Kidney capillary endothelial cell (primary cell): ENCODE results near the gene TDRD9.

ENCODE experiments used
- DNase-seq: peaks from one replicate; pipeline ENCODE4 v3.0.0-alpha.2; 2018; ENCODE audit warnings: low spot score

The TDRD9 gene

DNA sequence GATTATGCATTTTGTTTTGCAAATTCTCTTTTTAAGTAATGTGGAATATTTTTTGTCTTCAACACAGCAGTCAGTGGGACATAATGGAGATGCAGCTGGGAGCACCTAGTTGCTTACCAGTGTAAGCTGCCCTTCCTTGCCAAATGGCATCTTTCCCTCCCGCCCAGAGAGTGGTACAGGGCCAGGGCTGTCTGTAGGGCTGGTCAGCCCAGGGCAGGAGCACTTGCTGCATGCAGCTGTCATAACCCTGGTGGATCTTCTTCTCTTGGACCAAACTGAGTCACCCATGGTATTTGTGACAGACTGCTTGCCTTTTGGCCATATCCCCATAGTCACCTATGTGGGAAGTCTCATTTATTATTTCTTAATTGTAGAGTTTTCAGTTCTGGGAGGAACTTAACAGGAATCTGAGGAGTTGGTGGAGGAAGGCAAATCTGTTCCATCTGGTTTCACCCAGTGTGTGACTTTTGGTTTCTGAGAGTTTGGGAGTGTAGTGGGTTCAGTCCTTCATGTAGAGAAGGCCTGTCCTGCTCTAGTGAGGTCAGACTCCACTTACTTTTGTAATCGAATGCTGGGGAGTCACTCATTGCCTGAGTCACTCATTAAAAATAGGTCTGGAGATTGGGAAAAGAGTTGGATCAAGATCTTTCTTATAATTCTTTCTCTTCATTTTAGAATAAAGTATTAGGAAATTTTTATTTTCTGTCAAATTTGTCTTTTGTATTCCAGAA is 95.2 kb downstream of the TDRD9 start:
- DNase-seq = no peak

DNA sequence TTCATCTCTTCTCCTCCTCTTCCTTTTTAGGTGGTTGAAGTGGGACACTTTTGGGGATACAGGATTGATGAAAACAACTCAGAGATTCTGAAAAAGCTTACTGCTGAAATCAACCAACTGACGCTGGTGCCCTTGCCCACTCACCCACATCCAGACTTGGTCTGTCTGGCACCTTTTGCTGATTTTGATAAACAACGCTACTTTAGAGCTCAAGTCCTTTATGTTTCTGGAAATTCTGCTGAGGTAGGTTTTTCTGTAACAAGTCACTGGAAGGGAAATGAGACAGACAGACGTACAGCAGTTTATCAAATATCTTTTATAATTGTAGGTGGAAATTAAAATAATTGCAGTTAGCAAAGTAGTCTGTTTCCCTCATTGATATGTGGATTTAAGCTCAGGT is 97.3 kb downstream of the TDRD9 start:
- DNase-seq = no peak

DNA sequence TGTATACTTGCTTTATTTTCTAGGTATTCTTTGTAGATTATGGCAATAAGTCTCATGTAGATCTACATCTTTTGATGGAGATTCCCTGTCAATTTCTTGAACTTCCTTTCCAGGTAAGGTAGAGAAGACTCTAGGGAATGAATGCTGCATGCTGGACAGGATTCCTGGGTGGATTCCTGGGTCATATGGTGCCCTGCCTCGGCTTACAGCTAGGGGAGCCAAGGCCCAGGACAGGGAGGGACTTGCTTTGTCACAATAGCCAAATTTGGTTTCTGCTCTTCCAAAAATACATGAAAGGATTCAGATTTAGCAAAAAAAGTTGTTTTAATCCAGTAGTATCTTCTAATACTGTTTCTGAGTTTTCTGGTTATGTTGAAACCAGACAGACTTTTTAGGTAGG is 97.8 kb downstream of the TDRD9 start:
- no peak for DNase-seq

DNA sequence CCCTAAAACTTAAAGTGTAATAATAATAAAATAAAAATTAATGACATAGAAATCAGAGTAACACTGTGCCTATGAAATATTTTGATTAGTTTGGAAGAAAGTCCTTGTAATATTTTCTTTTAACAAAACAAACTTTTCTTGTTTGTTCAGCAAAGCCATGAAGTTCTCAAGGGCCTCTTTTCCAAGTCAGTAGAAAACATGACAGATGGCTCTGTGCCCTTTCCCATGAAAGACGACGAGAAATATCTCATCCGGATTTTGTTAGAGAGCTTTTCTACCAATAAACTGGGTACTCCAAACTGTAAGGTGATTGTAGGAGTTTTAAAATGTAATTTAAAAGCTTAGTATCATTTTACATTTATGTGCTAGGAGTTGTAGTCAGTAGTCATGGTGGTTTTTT is 102.7 kb downstream of the TDRD9 start:
- no peak for DNase-seq

DNA sequence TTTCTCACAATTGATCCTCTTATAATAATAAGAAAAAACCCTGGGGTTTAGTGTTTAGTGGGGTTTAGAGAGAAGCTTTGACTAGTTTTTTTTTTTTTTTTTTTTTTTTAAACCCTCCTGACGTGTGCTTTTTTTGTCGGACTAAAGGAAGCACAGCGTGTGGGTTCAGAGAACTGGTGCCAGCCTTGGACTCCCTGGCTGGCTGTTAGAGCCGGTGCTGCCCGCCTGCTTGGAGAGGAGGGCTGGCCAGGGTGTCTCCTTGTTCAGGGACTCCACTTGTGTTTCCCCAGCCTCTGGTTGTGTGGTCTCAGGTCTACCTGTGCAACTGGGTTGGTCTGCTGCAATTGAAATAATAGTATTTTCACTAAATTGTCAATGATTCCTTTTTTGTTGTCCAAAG is 103.1 kb downstream of the TDRD9 start:
- no peak for DNase-seq

DNA sequence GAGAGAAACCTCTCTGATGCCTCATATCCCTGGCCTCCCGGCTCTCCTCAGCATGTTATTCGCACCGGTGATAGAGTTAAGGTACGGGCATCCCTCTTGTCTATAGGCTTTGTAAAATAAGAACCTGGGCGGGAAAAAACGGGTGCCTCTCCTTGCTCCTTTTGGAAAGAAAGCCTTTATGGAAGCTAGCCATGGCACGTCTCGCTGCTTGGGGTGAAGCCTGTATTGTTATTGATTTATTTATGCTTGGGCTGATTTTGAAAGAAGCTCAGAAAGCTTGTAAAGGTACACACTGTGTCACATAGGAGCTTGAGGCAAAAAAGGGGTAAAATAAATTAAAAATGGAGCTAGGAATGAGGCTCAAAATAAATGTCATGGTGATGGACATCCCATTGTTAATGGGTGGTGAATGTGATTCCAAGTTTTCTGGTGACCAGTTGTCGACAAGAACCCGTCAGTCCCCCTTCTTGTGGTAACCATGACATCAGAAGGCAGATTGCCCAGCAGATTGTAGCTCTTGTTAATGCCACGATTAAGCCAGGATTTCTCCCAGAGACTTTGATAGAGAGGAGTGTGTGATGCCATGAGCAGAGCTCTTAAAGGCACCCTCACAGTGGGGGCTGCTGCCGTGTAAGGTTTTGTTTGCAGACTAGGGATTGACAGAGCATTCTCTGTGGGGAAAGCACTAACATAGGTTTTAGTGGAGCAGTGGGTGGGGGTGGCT is 106.9 kb downstream of the TDRD9 start:
- DNase-seq = no peak

DNA sequence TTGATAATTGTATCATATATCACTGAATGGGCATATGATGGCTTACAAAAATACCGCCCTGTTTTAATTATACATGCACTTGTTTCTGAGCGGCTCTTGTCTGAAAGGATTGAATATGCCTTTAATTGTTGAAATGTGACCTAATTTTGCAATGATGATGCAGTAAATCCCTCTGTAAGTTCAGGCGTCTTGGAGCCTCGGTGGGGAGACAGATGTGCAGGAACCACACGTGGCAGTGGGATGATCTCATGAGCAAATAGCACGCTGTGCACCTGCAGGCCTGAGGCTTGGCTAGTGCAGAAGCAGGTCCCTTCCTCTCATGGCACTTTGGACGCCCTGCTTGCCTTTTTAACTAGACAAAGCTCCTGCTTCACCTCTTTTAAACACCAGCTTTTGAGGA is 108.0 kb downstream of the TDRD9 start:
- no peak for DNase-seq

DNA sequence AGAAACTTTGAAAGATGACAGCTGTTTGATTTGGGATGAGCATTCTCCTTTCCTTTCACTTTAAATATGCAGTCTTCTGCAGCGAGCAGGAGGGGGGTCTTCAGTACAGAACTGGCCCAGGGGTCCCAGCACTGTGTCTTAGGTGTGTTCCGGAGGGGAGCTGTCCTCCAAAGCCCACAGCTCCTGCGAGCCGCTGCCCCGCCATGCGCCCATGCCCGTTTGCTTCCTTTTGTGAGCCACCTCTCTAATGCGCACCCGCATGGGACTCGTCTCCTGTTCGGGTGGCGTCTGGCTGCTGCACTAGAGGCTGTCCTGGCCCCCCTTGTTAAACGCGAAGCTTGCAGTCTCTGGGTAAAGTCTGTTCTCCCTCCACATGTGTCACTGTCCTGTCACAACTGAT is 108.8 kb downstream of the TDRD9 start:
- no peak for DNase-seq

DNA sequence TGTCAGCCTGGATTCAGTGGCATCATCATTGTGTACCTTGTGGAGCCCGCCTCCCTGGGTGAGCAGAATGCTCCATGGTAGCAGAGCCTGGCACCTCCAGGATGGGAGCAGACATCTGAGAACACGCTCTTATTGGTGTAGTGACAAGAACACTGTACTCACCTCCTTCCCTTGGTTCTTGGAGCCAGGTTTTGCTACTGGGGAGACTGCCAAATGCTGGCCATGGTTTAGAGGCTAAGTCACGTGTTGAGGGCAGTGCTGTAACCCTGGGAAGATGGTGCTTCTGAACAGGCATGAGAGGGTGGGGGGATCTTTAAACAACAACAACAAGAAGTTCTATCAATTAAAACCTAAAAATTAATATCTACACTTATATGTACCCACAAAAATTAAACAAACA is 109.6 kb downstream of the TDRD9 start:
- DNase-seq = no peak

DNA sequence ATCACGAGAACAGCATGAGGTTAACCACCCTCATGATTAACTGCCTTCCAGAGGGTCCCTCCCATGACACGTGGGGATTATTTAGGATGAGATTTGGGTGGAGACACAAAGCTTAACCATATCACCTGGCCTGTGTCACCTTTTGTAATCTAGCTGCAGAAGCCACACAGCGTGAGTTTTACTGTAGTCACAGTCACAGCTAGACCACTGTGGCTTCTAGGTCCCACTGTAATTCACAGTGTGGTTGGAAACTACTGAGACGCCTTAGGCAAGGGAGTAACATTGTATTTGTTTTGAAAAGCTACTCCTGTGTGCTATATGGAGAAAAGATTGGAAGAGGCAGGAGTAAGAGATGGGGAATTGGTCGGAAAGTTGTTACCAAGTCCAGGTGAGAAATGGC is 111.0 kb downstream of the TDRD9 start:
- DNase-seq = no peak

DNA sequence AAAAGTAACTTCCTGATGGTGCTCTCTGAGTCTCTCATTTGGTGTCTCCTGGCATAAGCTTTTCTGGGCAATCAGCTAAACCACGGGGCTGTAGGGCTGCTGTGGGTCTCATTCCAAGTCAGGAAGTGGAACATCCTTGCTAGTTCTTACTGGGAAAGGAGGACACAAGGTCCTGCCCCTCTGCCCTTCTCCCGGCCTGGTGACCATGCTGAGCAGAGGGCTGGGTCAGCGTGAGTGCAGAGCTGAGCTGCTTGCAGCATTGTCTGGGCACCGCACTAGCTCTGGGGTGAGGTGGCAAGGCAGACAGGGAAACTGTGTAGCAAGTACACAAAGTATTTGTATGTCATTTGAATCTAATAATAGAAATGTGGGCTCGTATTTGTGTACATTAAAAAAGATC is 112.3 kb downstream of the TDRD9 start:
- DNase-seq = no peak

DNA sequence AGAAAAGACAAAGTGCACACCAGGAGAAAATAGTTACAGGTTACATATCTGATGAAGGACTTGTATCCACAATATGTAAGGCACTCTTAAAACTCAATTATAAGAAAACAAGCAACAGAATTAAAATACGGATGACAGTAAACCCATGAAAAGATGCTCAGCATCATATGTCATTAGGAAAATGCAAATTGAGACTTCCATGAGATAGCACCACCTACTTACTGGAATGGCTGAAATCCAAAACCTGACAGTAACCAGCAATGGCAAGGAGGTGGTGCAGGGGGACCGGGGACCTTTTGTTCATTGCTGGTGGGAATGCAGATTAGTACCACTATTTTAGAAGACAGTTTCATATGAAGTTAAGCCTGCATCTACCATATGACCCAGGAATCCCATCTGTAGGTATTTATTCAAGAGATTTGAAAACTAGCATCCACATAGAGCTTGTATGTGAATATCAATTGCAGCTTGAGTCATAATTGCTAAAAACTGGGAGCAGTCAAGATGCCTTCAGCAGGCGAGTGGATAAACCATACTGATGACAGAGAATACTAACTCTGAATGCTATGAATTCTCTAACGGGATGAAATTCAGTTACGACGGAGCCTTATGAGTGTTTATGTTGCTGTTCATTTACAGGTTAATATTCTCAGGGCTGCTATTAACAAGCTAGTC is 113.3 kb downstream of the TDRD9 start:
- no peak for DNase-seq

DNA sequence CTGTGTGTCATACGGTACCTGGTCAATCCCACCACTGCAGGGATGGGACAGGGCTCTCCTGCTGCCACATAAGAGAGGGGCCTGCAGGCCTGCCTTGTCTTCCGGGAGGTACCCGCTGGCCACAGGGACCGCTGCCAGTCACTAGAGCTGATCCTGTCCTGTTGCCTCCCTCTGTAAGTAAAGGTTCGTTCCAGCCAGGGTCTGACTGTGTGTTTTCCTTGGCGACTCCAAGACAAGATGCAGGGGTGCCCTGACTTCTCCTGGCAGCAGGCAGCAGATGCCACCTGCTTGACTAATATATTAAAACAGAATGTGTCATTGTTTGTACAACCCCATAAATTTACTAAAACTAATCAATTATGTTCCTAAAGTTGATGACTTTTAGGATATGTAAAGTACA is 115.8 kb downstream of the TDRD9 start:
- no peak for DNase-seq

DNA sequence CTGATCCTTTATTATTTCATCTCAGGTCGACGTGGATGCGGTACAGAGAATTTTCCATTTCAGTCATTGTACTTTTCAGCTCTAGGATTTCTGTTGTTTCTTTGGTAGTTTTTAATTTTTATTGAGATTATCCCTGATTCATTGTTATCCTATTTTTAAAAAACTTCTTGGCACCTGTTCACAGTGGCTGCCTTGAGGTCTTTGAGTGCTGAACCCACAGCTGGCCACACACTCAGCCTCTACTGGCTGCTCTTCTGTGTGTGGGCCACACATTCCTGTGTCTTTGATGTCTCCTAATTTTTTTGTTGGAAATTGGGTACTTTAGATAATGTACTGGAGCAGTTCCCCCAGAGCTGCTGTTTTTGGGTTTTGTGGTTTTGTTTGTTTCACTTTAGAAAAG is 119.5 kb downstream of the TDRD9 start:
- DNase-seq = no peak

DNA sequence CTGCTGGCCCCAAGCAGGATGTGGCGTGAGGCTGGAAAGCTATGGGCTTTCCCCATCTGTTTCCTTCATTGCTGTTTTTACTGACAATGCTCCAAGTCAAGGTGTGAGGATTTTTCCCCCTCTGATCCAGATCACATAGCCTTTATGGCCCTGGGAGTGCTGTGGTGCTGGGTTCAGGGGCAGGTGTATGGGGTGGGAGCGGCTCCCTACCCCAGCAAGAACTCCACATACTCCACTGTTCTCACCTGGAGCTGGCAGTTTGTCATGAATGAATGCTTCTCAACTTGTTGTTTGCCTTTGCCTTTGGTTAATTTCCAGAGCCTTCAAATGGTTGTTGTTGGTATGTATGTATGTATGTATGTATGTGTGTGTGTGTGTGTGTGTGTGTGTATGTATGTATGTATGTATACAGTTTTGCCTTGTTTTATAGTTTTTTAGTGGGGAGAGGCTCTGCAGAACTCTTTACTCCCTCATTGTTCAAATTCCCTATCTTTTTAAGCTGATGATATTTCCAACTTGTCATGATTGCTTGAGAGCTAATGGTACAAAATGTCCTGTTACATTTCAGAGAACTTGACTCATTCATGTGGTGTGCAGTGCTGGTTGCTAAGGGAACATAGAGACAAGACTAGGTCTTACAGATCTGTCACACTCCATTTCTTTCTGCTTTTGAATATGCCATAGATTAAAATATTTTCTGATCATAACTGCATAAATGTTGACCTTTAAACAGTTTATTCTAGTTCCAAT is 120.7 kb downstream of the TDRD9 start:
- no peak for DNase-seq

DNA sequence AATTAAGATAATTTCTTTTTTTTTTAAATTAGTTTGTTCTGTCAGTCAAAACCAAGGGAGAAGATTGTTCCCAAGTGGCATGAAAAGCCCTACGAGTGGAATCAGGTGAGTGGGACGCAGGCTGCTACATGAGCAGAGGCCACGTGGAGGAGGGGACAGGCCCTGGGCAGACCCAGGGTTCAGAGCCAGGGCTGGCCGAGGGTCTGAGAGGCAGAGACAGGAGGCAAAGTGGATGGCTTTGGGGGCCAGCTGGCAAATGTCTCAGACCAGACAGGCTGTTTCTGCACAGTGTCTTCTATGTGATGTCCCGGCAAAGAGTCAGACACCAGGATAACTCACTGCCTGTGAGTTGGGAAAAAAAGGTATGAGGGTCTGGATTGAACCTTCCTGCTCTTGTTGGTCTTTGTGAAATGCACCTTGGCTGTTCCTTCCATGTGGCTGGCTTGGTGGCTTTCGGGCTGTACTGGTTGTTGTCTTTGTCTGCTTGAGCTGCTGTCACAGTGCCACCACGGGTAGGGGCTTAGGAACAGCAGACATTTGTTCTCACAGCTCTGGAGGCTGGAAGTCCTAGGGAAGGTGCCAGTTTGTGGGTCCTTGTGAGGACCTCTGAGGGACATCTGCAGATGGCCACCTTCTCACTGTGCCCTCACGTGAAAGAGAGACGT is 121.5 kb downstream of the TDRD9 start:
- no peak for DNase-seq

DNA sequence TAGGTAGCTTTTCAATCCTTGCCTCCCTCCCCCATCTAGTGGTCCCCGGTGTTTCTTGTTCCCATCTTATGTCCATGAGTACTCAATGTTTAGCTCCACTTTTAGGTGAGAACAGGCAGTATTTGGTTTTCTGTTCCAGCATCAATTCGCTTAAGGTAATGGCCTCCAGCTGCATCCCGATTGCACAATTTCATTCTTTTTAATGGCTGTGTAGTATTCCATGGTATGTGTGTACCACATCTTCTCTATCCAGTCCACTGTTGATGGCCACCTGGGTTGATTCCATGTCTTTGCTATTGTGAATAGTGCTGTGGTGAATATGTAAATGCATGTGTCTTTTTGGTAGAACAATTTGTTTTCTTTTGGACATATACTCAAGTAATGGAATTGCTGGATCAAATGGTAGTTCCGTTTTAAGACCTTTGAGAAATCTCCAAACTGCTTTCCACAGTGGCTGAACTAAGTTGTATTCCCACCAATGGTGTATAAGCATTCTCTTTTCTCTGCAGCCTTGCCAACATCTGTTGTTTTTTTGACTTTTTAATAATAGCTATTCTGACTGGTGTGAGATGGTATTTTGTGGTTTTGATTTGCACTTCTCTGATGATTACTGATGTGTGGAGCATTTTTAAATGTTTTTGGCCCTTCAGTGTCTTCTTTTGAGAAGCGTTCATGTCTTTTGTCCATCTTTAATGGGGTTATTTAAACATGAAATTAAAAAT is 123.0 kb downstream of the TDRD9 start:
- DNase-seq = no peak

DNA sequence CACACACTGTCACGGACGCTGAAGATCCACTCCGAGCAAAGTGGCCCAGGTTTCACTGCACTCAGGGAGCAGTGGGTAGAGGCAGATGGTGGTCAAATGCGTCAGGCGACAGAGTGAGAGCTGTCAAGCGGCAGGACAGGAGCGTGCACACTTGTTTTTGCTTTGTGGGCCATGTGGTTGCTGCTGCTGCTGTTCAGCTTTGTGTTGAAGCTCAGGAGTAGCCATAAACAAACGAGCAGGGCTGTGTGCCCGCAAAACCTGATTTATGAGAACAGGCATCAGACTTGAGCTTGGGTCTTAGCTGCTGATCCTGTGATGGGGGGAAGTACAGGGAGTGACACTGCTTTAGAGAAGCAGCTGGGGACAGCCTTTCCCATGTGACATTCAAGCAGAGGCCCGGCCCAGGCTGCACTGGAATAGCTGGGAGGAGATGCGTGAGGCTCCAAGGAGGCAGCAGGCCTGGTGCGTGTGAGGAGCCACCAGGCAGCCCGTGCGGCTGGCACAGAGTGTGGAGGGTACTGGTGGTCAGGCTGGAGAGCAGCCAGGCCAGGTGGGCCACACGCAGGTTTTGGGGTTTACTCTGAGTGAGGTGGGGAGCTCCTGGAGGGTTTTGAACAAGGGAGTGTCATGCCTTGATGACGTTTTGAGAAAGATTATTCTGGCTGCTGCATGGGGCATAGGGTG is 126.1 kb downstream of the TDRD9 start:
- DNase-seq = no peak

DNA sequence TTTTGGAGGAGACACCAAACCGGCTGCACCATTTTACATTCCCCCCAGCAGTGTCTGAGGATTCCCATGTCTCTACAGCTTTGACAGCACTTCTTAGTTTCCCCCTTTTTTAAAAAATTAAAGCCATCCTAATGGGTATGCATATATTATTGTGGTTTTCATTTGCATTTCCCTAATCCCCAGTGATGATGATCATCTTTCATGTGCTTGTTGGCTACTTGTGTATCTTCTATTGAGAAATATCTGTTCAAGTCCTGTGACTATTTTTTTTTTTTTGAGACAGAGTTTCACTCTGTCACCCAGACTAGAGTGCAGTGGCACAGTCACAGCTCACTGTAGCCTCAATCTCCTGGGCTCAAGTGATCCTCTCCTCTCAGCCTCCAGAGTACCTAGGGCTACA is 134.0 kb downstream of the TDRD9 start:
- no peak for DNase-seq

DNA sequence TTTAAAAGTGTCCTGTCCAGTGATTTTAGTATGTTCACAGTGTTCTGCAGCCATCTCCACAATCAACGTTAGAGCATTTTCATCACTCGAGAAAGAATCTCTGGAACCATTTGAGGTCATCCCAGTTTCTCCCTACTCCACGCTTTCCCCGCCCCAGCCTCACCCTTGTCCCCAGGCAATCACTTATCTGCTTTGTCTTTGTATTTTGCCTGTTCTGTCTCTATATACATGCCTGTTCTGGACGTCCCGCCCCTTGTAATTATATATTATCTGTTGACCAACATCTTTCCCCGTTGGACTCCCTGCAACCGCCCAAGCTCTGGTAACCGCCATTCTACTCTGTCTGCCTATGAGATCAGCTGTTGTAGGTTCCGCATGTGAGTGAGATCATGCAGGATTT is 135.7 kb downstream of the TDRD9 start:
- no peak for DNase-seq

DNA sequence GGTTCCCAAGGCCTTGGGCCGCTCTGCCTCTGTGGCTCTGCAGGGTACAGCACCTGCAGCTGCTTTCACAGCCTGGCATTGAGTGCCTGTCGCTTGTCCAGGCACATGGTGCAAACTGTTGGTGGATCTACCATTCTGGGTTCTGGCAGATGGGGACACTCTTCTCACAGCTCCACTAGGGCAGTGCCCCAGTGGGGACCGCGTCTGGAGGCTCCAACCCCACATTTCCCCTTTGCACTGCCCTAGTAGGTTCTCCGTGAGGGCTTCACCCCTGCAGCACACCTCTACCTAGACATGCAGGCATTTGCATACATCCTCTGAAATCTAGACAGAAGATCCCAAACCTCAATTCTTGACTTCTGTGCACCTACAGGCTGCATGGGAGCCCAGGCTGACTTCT is 138.0 kb downstream of the TDRD9 start:
- no peak for DNase-seq
